HepG2 (cell line): ENCODE results near the gene GPC6. TPM values are rescaled to one million over a fixed set of nuclear protein-coding genes. Genes with fewer than 3 reads are reported as not detected.

ENCODE experiments used
- ATAC-seq: fragments of 200-7000 bp; cut with Tn5 transposase; 3 replicates; pipeline ENCODE4 v1.9.1; 2020; ENCODE audit warnings: mild to moderate bottlenecking, moderate library complexity
- BruUV-seq: library from RNA; stranded (reverse); fragments of 400-500 nt; replicated peaks from 2 replicates; lab custom pipeline; 2021; lab: Mats Ljungman, UMichigan
- CTCF ChIA-PET: fragments of 300-600 bp; formaldehyde crosslinking; extraction: SDS; loops from one replicate; lab custom pipeline; 2021; ENCODE audit warnings: low total read pairs, inconsistent platforms, low intra/inter-chr PET ratio; lab: Yijun Ruan, JAX
- POLR2A ChIA-PET: fragments of 350-600 bp; sonication (Branson Sonifier 250); formaldehyde crosslinking; loops from one replicate; lab custom pipeline; 2020; ENCODE audit warnings: antibody characterized with exemption, inconsistent platforms; lab: Yijun Ruan, JAX
- DNase-seq: peaks from one replicate; pipeline ENCODE4 v3.0.0-alpha.2; 2015; ENCODE audit warnings: low spot score
- FAIRE-seq: peaks from 3 replicates; lab custom pipeline; 2011; peaks lifted over from hg19 to GRCh38; lab: Jason Lieb, UNC
- H2AFZ ChIP-seq: one replicate; pipeline ENCODE4 v1.6.1; 2011; ENCODE audit warnings: low read length, inconsistent platforms
- H3K27ac ChIP-seq: fragments of 300-600 bp; 3 replicates; pipeline ENCODE4 v1.8.0; 2011; ENCODE audit warnings: mixed run types, mild to moderate bottlenecking, mixed read lengths, low read length, inconsistent platforms; ENCODE audit not compliant: insufficient read depth; ENCODE audit errors: extremely low read length
- H3K27me3 ChIP-seq, 2 experiments: fragments of 200-600 bp in 1 of 2; 2 replicates in 1 of 2; 3 replicates in 1 of 2; pipeline versions ENCODE4 v1.6.0 to v1.8.0; 2011; ENCODE audit warnings: low read length in 2 of 2, mild to moderate bottlenecking in 2 of 2, moderate library complexity in 2 of 2, inconsistent platforms in 1 of 2; ENCODE audit not compliant: insufficient read depth in 2 of 2, control insufficient read depth in 1 of 2
- H3K36me3 ChIP-seq, 2 experiments: fragments of 200-600 bp in 1 of 2; replicated peaks in 1 of 2; 2 replicates in 1 of 2; 3 replicates in 1 of 2; pipeline versions ENCODE4 v1.5.1 to v1.8.0; 2011; ENCODE audit warnings: low read length in 2 of 2, inconsistent platforms in 1 of 2; ENCODE audit not compliant: insufficient read depth in 2 of 2, control insufficient read depth in 1 of 2
- H3K4me1 ChIP-seq: 2 replicates; pipeline ENCODE4 v1.5.1; 2012; ENCODE audit warnings: low read length, inconsistent platforms; ENCODE audit not compliant: insufficient read depth
- H3K4me2 ChIP-seq: 2 replicates; pipeline ENCODE4 v1.6.0; 2011; ENCODE audit warnings: low read depth, low read length, inconsistent platforms
- H3K4me3 ChIP-seq, 3 experiments: fragments of 200-600 bp in 1 of 3; sonication (generic), shearing (Covaris generic) in 1 of 3; replicated peaks in 1 of 3; 2 replicates each; pipeline ENCODE4 v1.5.1; 2011 to 2016; ENCODE audit warnings: low read length in 3 of 3, inconsistent platforms in 2 of 3, low read depth in 2 of 3, mild to moderate bottlenecking in 2 of 3, control low read depth in 1 of 3, mixed read lengths in 1 of 3; ENCODE audit not compliant: insufficient read depth in 1 of 3
- H3K79me2 ChIP-seq: one replicate; pipeline ENCODE4 v1.6.1; 2011; ENCODE audit warnings: low read length, inconsistent platforms; ENCODE audit not compliant: insufficient read depth
- H3K9ac ChIP-seq: 2 replicates; pipeline ENCODE4 v1.6.0; 2011; ENCODE audit warnings: mild to moderate bottlenecking, low read depth, low read length, inconsistent platforms; ENCODE audit not compliant: insufficient read depth
- H3K9me3 ChIP-seq: 2 replicates; pipeline ENCODE4 v1.5.1; 2012; ENCODE audit warnings: mild to moderate bottlenecking, low read length
- H4K20me1 ChIP-seq: 2 replicates; pipeline ENCODE4 v1.6.0; 2011; ENCODE audit warnings: inconsistent platforms, mild to moderate bottlenecking, low read length, moderate library complexity; ENCODE audit not compliant: insufficient read depth
- ARID4A ChIP-seq: sonication (generic); formaldehyde crosslinking; IDR thresholded peaks from 2 replicates; pipeline ENCODE4 v1.5.0; 2020; ENCODE audit warnings: mild to moderate bottlenecking, missing genetic modification reagents, borderline replicate concordance
- KAT8 ChIP-seq: IDR thresholded peaks from 2 replicates; pipeline ENCODE4 v1.6.1; 2016; ENCODE audit warnings: missing genetic modification reagents, missing compliant biosample characterization
- SNAPC2 ChIP-seq: sonication (generic); formaldehyde crosslinking; IDR thresholded peaks from 2 replicates; pipeline ENCODE4 v1.8.1; 2022; ENCODE audit warnings: mild to moderate bottlenecking, missing genetic modification reagents
- THAP11 ChIP-seq: IDR thresholded peaks from 2 replicates; pipeline ENCODE4 v1.6.1; 2016; ENCODE audit warnings: missing biosample characterization, missing genetic modification reagents
- ZBTB2 ChIP-seq: sonication (generic); formaldehyde crosslinking; IDR thresholded peaks from 2 replicates; pipeline ENCODE4 v1.8.0; 2022; ENCODE audit warnings: low read depth, missing genetic modification reagents
- ZNF17 ChIP-seq: sonication (generic); formaldehyde crosslinking; IDR thresholded peaks from 2 replicates; pipeline ENCODE4 v1.5.0; 2020; ENCODE audit warnings: mild to moderate bottlenecking, missing genetic modification reagents
- in situ Hi-C: cut with HindIII; loops from 2 replicates; pipeline ENCODE4 v1.10.0; 2017; ENCODE audit warnings: low pct_unique_long_range_greater_than_20kb; ENCODE audit not compliant: extremely low pct_ligation_motif_present
- intact Hi-C: fragments of 100-400 bp; cut with micrococcal nuclease; formaldehyde crosslinking; loops from one replicate; pipeline ENCODE4 v1.10.0; 2022; ENCODE audit not compliant: unreplicated experiment
- polyA plus RNA-seq, 8 experiments: library from polyadenylated mRNA; depleted of rRNA in 3 of 8; stranded (reverse) in 7 of 8; unstranded in 1 of 8; fragments of >200 nt; fragmentation: Illumina TruSeq in 4 of 8; extraction: Trizol in 4 of 8; gene quantifications; 2 replicates each; pipeline versions ENCODE4 v1.2.1 to v1.2.3, GENCODE V29; 2011 to 2016; ENCODE audit warnings: low read depth in 4 of 8, missing spikeins in 1 of 8, mixed read lengths in 1 of 8; ENCODE audit not compliant: insufficient read depth in 1 of 8
- total RNA-seq, 5 experiments: library from RNA; depleted of rRNA; stranded (reverse); fragments of >200 nt; fragmentation: Illumina TruSeq; extraction: Trizol; gene quantifications; 2 replicates each; pipeline ENCODE4 v1.2.3, GENCODE V29; 2016; ENCODE audit warnings: low read depth in 1 of 5

GPC6 gene
- total and polyA plus RNA-seq, 2 of the 13 experiments (the other 11 are each of a cell fraction or from before 2014, with no cell fraction given) = 24.5 to 33.9 TPM

- TF ChIP-seq ZBTB2 (CRISPR knock-in tag) (no peak), SNAPC2 (no peak), KAT8 (no peak), ARID4A (no peak)
Measured at GRCh38 chr13:94353167-94353710, 1126.6 kb downstream of the GPC6 start (continued).

- Histone ChIP-seq H3K4me2 (no peak overlapping the region), H4K20me1 (no peaks in the 10 kb centered on the region), H3K79me2 (no peaks in the 10 kb centered on the region), H3K9me3 (no peaks in the 10 kb centered on the region), H3K27me3 (no peaks in the 10 kb centered on the region), H3K4me3 (no peak overlapping the region), H3K27ac (no peak overlapping the region), H3K9ac (no peak overlapping the region), H3K4me1 (no peaks in the 10 kb centered on the region), H2AFZ (no peak overlapping the region), H3K36me3 (no peaks in the 10 kb centered on the region; a peak in 2 of 5 replicates)
- in situ Hi-C loops = loop anchor here (25.0 kb wide), 1 partner anchor 1398 kb away; no protein-coding TSS in a partner anchor
- ChIA-PET POLR2A (no interaction called here), CTCF (no interaction called here)
- intact Hi-C loops = loop anchor here (5.0 to 10.0 kb wide), 4 partner anchors 168 to 1788 kb away; no protein-coding TSS in a partner anchor
- no peak for FAIRE-seq
- BruUV-seq = no TSS peak
- ATAC-seq = no peak
- no peak for DNase-seq
- TF ChIP-seq ZNF17 (CRISPR knock-in tag) = no peak
- no peak for TF ChIP-seq THAP11 (CRISPR knock-in tag)
Measured at GRCh38 chr13:94359875-94360274, 1133.3 kb downstream of the GPC6 start.
